ENCODE data around the gene MARK3.

MARK3 gene

GRCh38 chr14:103343164-103343879 is 41.9 kb upstream of the MARK3 start:
- TF ChIP-seq, protein P1, sequence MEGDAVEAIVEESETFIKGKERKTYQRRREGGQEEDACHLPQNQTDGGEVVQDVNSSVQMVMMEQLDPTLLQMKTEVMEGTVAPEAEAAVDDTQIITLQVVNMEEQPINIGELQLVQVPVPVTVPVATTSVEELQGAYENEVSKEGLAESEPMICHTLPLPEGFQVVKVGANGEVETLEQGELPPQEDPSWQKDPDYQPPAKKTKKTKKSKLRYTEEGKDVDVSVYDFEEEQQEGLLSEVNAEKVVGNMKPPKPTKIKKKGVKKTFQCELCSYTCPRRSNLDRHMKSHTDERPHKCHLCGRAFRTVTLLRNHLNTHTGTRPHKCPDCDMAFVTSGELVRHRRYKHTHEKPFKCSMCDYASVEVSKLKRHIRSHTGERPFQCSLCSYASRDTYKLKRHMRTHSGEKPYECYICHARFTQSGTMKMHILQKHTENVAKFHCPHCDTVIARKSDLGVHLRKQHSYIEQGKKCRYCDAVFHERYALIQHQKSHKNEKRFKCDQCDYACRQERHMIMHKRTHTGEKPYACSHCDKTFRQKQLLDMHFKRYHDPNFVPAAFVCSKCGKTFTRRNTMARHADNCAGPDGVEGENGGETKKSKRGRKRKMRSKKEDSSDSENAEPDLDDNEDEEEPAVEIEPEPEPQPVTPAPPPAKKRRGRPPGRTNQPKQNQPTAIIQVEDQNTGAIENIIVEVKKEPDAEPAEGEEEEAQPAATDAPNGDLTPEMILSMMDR (IDR thresholded peaks at IDR 0.05), result no peak
- no peak for TF ChIP-seq ZFX (IDR thresholded peaks at IDR 0.05; ENCODE audit: borderline replicate concordance)
- no peak overlapping the region for H3K27ac ChIP-seq

GRCh38 chr14:103343905-103344797 is 41.1 kb upstream of the MARK3 start:
- TF ChIP-seq ZFX (IDR thresholded peaks at IDR 0.05; ENCODE audit: borderline replicate concordance), result no peak
- TF ChIP-seq, protein P1 (IDR thresholded peaks at IDR 0.05), result no peak
- H3K27ac ChIP-seq, result 0 out of 2 replicates have a peak overlapping the region, but pooled peaks have one; percentile 17

GRCh38 chr14:103346286-103346685 is 38.9 kb upstream of the MARK3 start:
- TF ChIP-seq, protein P1 (IDR thresholded peaks at IDR 0.05), result no peak
- no peak for TF ChIP-seq ZFX (IDR thresholded peaks at IDR 0.05; ENCODE audit: borderline replicate concordance)
- H3K27ac ChIP-seq, result peak overlapping the region; percentile 17; the same call in 1 of the 2 replicates

- TF ChIP-seq, protein P1 (IDR thresholded peaks at IDR 0.05), result no peak
- TF ChIP-seq ZFX (IDR thresholded peaks at IDR 0.05; ENCODE audit: borderline replicate concordance), result no peak
These were observed 38.0 kb upstream of the MARK3 start for GRCh38 chr14:103347091-103347815.

GRCh38 chr14:103348154-103348553 is 37.1 kb upstream of the MARK3 start:
- TF ChIP-seq ZFX (IDR thresholded peaks at IDR 0.05; ENCODE audit: borderline replicate concordance), result no peak
- TF ChIP-seq, protein P1 (IDR thresholded peaks at IDR 0.05), result no peak
- no peak overlapping the region for H3K27ac ChIP-seq

More at GRCh38 chr14:103347091-103347815, 38.0 kb upstream of the MARK3 start:
- H3K27ac ChIP-seq, result peak overlapping the region; percentile 17; the same call in 1 of the 2 replicates

GRCh38 chr14:103349982-103350381 is 35.2 kb upstream of the MARK3 start:
- no peak overlapping the region for H3K27ac ChIP-seq
- TF ChIP-seq ZFX (IDR thresholded peaks at IDR 0.05; ENCODE audit: borderline replicate concordance), result no peak
- TF ChIP-seq, protein P1 (IDR thresholded peaks at IDR 0.05), result no peak

All from 22Rv1 (cell line).